ENCODE measurements around the gene OXCT1. TPM values are rescaled to one million over a fixed set of nuclear protein-coding genes. Genes with fewer than 3 reads are reported as not detected.

The OXCT1 gene
- total RNA-seq, 2 experiments from 2014 or later: 54.0 to 59.9 TPM

DNA sequence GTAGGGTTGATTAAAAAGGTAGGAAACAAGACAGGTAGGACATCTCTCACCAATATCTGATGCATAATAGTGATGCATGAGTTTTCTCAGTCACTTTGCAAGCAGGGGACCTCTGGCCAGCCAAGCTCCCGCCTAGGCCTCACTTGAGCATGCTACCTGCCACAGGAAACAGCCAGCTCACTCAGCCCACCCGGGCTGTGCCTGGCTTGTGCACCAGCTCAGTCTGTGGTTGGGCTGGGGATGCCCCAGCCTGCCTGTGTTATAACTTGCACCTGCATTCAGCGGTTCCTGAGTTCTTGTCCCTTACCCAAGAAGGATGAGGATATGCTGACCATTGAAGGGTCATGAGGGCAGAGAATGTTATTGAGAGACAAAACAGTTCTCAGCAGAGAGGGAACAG lies 187.0 kb downstream of the OXCT1 start:
- POLR2A ChIA-PET: no interaction called here
- no peaks in the 10 kb centered on the region for H3K4me1 Mint-ChIP-seq
- no peak overlapping the region for H3K27ac Mint-ChIP-seq
- H3K36me3 Mint-ChIP-seq: no peaks in the 10 kb centered on the region
- no peak overlapping the region for H3K4me3 Mint-ChIP-seq
- H3K9me3 Mint-ChIP-seq: no peaks in the 10 kb centered on the region
- DNase-seq (no peak), ATAC-seq (ENCODE audit: low read depth) (no peak)
- H3K27me3 Mint-ChIP-seq: peaks cover 16% of the 10 kb centered on the region

DNA sequence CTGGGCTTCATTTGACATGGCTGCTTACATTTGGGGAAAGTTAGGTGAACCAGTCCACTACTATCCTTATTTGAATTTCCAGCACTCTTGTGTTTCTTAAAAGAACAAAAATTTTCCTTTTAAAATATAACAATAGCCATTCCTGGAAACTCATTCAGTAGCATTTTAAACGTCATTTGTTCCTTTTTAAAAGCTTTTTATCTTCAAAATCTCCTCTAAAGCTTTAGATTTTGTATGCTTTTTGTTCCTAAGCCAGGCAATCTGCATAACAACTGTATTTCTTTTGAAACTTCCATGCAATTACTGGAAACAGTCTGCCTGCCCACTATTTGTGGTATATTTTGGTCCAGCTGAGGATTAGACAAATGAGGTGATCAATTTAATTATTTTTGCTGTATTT lies 187.6 kb downstream of the OXCT1 start:
- H3K4me1 Mint-ChIP-seq: no peaks in the 10 kb centered on the region
- POLR2A ChIA-PET: no interaction called here

DNA sequence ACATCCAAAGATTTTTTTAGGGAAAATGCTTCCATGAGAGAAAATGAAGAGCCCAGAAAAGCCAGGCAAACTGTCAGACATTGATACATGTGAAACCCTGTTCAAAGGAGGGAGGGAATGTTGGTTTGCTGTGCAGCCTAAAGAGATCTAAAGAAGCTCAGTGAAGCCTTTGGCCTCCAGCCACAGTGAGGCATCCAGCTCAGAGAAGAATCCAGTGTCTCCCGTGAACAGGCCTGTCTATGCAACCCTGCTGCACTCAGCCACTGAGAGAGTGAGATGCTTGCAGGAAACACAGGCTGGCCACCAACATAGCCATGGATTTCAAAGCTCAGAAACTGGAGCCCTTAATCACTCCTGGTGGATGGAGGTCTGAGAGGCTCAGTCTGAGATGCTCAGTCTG lies 188.4 kb downstream of the OXCT1 start:
- H3K36me3 Mint-ChIP-seq: no peaks in the 10 kb centered on the region
- peaks cover 12% of the 10 kb centered on the region for H3K27me3 Mint-ChIP-seq
- no peak overlapping the region for H3K4me3 Mint-ChIP-seq
- H3K27ac Mint-ChIP-seq: no peak overlapping the region
- H3K4me1 Mint-ChIP-seq: no peaks in the 10 kb centered on the region
- no peak for DNase-seq
- ATAC-seq (ENCODE audit: low read depth): no peak
- POLR2A ChIA-PET: no interaction called here
- H3K9me3 Mint-ChIP-seq: no peaks in the 10 kb centered on the region

More for the DNA sequence above, 187.6 kb downstream of the OXCT1 start:
- Mint-ChIP-seq H3K36me3 (no peaks in the 10 kb centered on the region), H3K9me3 (no peaks in the 10 kb centered on the region), H3K27me3 (peaks cover 15% of the 10 kb centered on the region), H3K27ac (no peak overlapping the region), H3K4me3 (no peak overlapping the region)
- ATAC-seq (ENCODE audit: low read depth) (no peak), DNase-seq (no peak)

Other genes starting within 250 kb of the OXCT1 start
- 10 to 100 TPM; 24.3 to 27.3 TPM for gene RIMOC1, start 33.9 kb upstream of the OXCT1 start, total RNA-seq
- gene FBXO4, start 54.9 kb upstream of the OXCT1 start, total RNA-seq: 10 to 100 TPM; 13.0 to 15.3 TPM